IMR-90 (cell line): ENCODE measurements around the gene SLC25A14. TPM values are rescaled to one million over a fixed set of nuclear protein-coding genes. Genes with fewer than 3 reads are reported as not detected.

Experiments used
- ATAC-seq: fragments of 200-7000 bp; cut with Tn5 transposase; 2 replicates; pipeline ENCODE4 v1.9.1; 2020; ENCODE audit warnings: low read depth, mild to moderate bottlenecking, moderate library complexity
- Bru-seq: library from RNA; stranded (reverse); fragments of 400-500 nt; gene quantifications from one replicate; lab custom pipeline; 2021; lab: Mats Ljungman, UMichigan
- BruChase-seq, 2 experiments: library from RNA; stranded (reverse); fragments of 400-500 nt; gene quantifications; one replicate each; lab custom pipeline; 2021; lab: Mats Ljungman, UMichigan
- BruUV-seq: library from RNA; stranded (reverse); fragments of 400-500 nt; replicated peaks from 2 replicates; lab custom pipeline; 2021; lab: Mats Ljungman, UMichigan
- CTCF ChIA-PET: fragments of 300-600 bp; formaldehyde crosslinking; extraction: SDS; loops from one replicate; lab custom pipeline; 2021; ENCODE audit warnings: antibody characterized with exemption; lab: Yijun Ruan, JAX
- POLR2A ChIA-PET: fragments of 300-600 bp; sonication (Branson Sonifier 250); formaldehyde crosslinking; loops from one replicate; lab custom pipeline; 2022; ENCODE audit warnings: antibody characterized with exemption; ENCODE audit not compliant: unreplicated experiment; lab: Charles Lee
- DNase-seq: peaks from one replicate; pipeline ENCODE4 v3.0.0; 2013
- H2AFZ ChIP-seq: replicated peaks from 2 replicates; pipeline ENCODE3; 2013; ENCODE audit warnings: low read length, mild to moderate bottlenecking; ENCODE audit not compliant: poor library complexity
- H2AK5ac ChIP-seq: 2 replicates; pipeline ENCODE4 v1.6.1; 2013; ENCODE audit warnings: low read depth, low read length, inconsistent platforms
- H2AK9ac ChIP-seq: replicated peaks from 2 replicates; pipeline ENCODE3; 2013; ENCODE audit warnings: mild to moderate bottlenecking, low read depth, low read length, moderate library complexity; ENCODE audit not compliant: poor library complexity
- H2BK120ac ChIP-seq: 2 replicates; pipeline ENCODE4 v1.6.1; 2013; ENCODE audit warnings: low read depth, low read length, inconsistent platforms
- H2BK15ac ChIP-seq: 3 replicates; pipeline ENCODE4 v1.6.1; 2013; ENCODE audit warnings: low read depth, low read length, inconsistent platforms
- H2BK20ac ChIP-seq: 2 replicates; pipeline ENCODE4 v1.6.1; 2013; ENCODE audit warnings: low read depth, mild to moderate bottlenecking, inconsistent platforms, low read length, moderate library complexity
- H2BK5ac ChIP-seq: 2 replicates; pipeline ENCODE4 v1.6.1; 2013; ENCODE audit warnings: mild to moderate bottlenecking, low read depth, low read length, inconsistent platforms; ENCODE audit not compliant: poor library complexity, severe bottlenecking
- H3K14ac ChIP-seq: replicated peaks from 2 replicates; pipeline ENCODE4 v1.6.1; 2013; ENCODE audit warnings: low read depth, low read length, inconsistent platforms
- H3K18ac ChIP-seq: 2 replicates; pipeline ENCODE4 v1.6.1; 2013; ENCODE audit warnings: low read depth, low read length, control low read depth
- H3K23ac ChIP-seq: 2 replicates; pipeline ENCODE4 v1.6.1; 2013; ENCODE audit warnings: low read depth, low read length, inconsistent platforms
- H3K27ac ChIP-seq: 2 replicates; pipeline ENCODE4 v1.5.1; 2013; ENCODE audit warnings: mild to moderate bottlenecking, control low read depth, low read length; ENCODE audit not compliant: insufficient read depth
- H3K27me3 ChIP-seq: 2 replicates; pipeline ENCODE4 v1.6.1; 2013; ENCODE audit warnings: low read length; ENCODE audit not compliant: control insufficient read depth, insufficient read depth
- H3K36me3 ChIP-seq: 2 replicates; pipeline ENCODE4 v1.6.1; 2013; ENCODE audit warnings: low read length, mixed read lengths; ENCODE audit not compliant: control insufficient read depth, insufficient read depth
- H3K4ac ChIP-seq: 2 replicates; pipeline ENCODE4 v1.6.1; 2013; ENCODE audit warnings: low read depth, low read length, inconsistent platforms
- H3K4me1 ChIP-seq: 2 replicates; pipeline ENCODE4 v1.6.1; 2013; ENCODE audit warnings: low read length, mixed read lengths; ENCODE audit not compliant: control insufficient read depth, insufficient read depth
- H3K4me2 ChIP-seq: 2 replicates; pipeline ENCODE4 v1.6.1; 2013; ENCODE audit warnings: low read depth, mild to moderate bottlenecking, control low read depth, low read length, moderate library complexity
- H3K4me3 ChIP-seq: 2 replicates; pipeline ENCODE4 v1.5.1; 2013; ENCODE audit warnings: low read depth, mild to moderate bottlenecking, control low read depth, low read length, moderate library complexity; ENCODE audit not compliant: insufficient read depth
- H3K56ac ChIP-seq: 2 replicates; pipeline ENCODE4 v1.6.1; 2013; ENCODE audit warnings: low read length, inconsistent platforms; ENCODE audit not compliant: insufficient read depth; ENCODE audit errors: extremely low read depth
- H3K79me1 ChIP-seq, 2 experiments: 2 replicates each; pipeline ENCODE4 v1.6.1; 2013; ENCODE audit warnings: low read length in 2 of 2, inconsistent platforms in 1 of 2, low read depth in 1 of 2
- H3K9ac ChIP-seq: 2 replicates; pipeline ENCODE4 v1.6.1; 2013; ENCODE audit warnings: low read depth, low read length, control low read depth
- H3K9me1 ChIP-seq: 2 replicates; pipeline ENCODE4 v1.6.1; 2013; ENCODE audit warnings: low read length, inconsistent platforms; ENCODE audit not compliant: insufficient read depth
- H3K9me3 ChIP-seq: 2 replicates; pipeline ENCODE4 v1.6.1; 2013; ENCODE audit warnings: low read length; ENCODE audit not compliant: control insufficient read depth, insufficient read depth
- H4K20me1 ChIP-seq: 2 replicates; pipeline ENCODE4 v1.6.1; 2013; ENCODE audit warnings: low read length, inconsistent platforms; ENCODE audit not compliant: insufficient read depth
- H4K5ac ChIP-seq: 2 replicates; pipeline ENCODE4 v1.6.1; 2013; ENCODE audit warnings: mild to moderate bottlenecking, low read depth, low read length, control low read depth
- H4K8ac ChIP-seq, 2 experiments: 2 replicates each; pipeline ENCODE4 v1.6.1; 2013; ENCODE audit warnings: low read depth in 2 of 2, low read length in 2 of 2, control low read depth in 1 of 2, inconsistent platforms in 1 of 2
- H4K91ac ChIP-seq: 2 replicates; pipeline ENCODE4 v1.6.1; 2013; ENCODE audit warnings: low read depth, low read length, inconsistent platforms; ENCODE audit not compliant: insufficient read depth
- BHLHE40 ChIP-seq: fragments of 150-350 bp; IDR thresholded peaks from 2 replicates; pipeline ENCODE4 v1.6.1; 2016; ENCODE audit warnings: mild to moderate bottlenecking, low read depth, low read length
- MXI1 ChIP-seq: IDR thresholded peaks from 2 replicates; pipeline ENCODE4 v1.6.1; 2012; ENCODE audit warnings: low read depth, mild to moderate bottlenecking, low read length, moderate library complexity, borderline replicate concordance
- WGBS, 2 experiments: methylation state at CpG; one replicate each; pipeline versions ENCODE4 v1.1.5 to v1.1.7; 2013; ENCODE audit warnings: missing lambda C conversion rate in 2 of 2; ENCODE audit not compliant: insufficient read length in 1 of 2; ENCODE audit errors: extremely low coverage in 2 of 2; 5-methylcytosine and 5-hydroxymethylcytosine counted together
- dilution Hi-C: fragments of 300-500 bp; cut with HindIII; formaldehyde crosslinking; loops from one replicate; pipeline ENCODE4 v1.14.3; 2018; ENCODE audit warnings: low sequenced_read_pairs; ENCODE audit not compliant: unreplicated experiment
- in situ Hi-C: fragments of 300-500 bp; cut with MboI; formaldehyde crosslinking; loops from 3 replicates; pipeline ENCODE4 v1.14.3; 2019; ENCODE audit warnings: low sequenced_read_pairs, inconsistent platforms, mixed read lengths
- intact Hi-C: fragments of 100-400 bp; cut with micrococcal nuclease; formaldehyde crosslinking; loops from 2 replicates; pipeline ENCODE4 v1.10.0; 2022
- long read RNA-seq: library from polyadenylated mRNA; unstranded; transcript quantifications from one replicate; pipeline ENCODE4 v2.0.0, GENCODE V29; 2021; ENCODE audit not compliant: unreplicated experiment
- polyA plus RNA-seq, 3 experiments: library from polyadenylated mRNA; depleted of rRNA; stranded (reverse); fragments of >200 nt; gene quantifications; 2 replicates each; pipeline ENCODE4 v1.2.3, GENCODE V29; 2012; ENCODE audit warnings: low replicate concordance in 1 of 3
- total RNA-seq: library from RNA; depleted of rRNA; stranded (reverse); fragments of >200 nt; gene quantifications from 2 replicates; pipeline ENCODE4 v1.2.3, GENCODE V29; 2012; rRNA removed

The SLC25A14 gene
- 13.8 and 17.2 TPM in 2 replicates for total RNA-seq
- polyA plus RNA-seq (2012; rRNA removed): 9.7 and 13.8 TPM in 2 replicates
- polyA plus RNA-seq (2012; cell fraction: cytosol; rRNA removed): 3.0 and 5.0 TPM in 2 replicates
- 4.0 and 41.4 TPM in 2 replicates for polyA plus RNA-seq (2012; cell fraction: nucleus; rRNA removed; ENCODE audit: low replicate concordance)
- percentile 50 among the genes with signal in this experiment for Bru-seq, nascent RNA
- BruChase-seq, experiment 1, labeled RNA remaining after a 6-hour chase: percentile 45 among the genes with signal in this experiment
- BruChase-seq, experiment 2, labeled RNA remaining after a 2-hour chase: percentile 51 among the genes with signal in this experiment
- long read RNA-seq, partial matches to known transcripts: 0 of 7 reads
- long read RNA-seq, other reads (novel, unspliced or antisense): 2 of 7 reads

GRCh38 chrX:130339408-130340222 lies at the start of gene SLC25A14:
Gene SLC25A14, plus strand, starts transcription at chrX:130339919. Its CDS starts 360 bp downstream, at chrX:130340279.
- peaks cover 2% of the 10 kb centered on the region; the same call in 1 of the 2 replicates for H3K27me3 ChIP-seq
- no peaks in the 10 kb centered on the region for H3K4me1 ChIP-seq
- H3K23ac ChIP-seq: peak within 1 kb of the TSS; percentile 7; the same call in 1 of the 2 replicates
- in situ Hi-C loops: no loop called here
- H4K8ac ChIP-seq: 0 out of 4 replicates have a peak within 1 kb of the TSS, but pooled peaks of 1 of the 2 experiments have one; percentile 43
- H3K18ac ChIP-seq: no peak within 1 kb of the TSS
- ATAC-seq: peak; percentile 91
- peak within 1 kb of the TSS; percentile 21; the same call in 1 of the 2 replicates for H3K14ac ChIP-seq
- H3K4me2 ChIP-seq: peak within 1 kb of the TSS; percentile 87
- H2BK5ac ChIP-seq: no peak within 1 kb of the TSS
- no peak within 1 kb of the TSS for H3K4ac ChIP-seq
- H3K9me3 ChIP-seq: no peaks in the 10 kb centered on the region
- H2BK20ac ChIP-seq: no peak within 1 kb of the TSS
- no peaks in the 10 kb centered on the region for H4K20me1 ChIP-seq
- H3K9ac ChIP-seq: peak within 1 kb of the TSS; percentile 67
- H3K27ac ChIP-seq: peak within 1 kb of the TSS; percentile 2; the same call in 1 of the 2 replicates
- peaks cover 0 to 5% of the 10 kb centered on the region in 2 experiments; a peak in 3 of 4 replicates for H3K79me1 ChIP-seq
- H2AK5ac ChIP-seq: no peak within 1 kb of the TSS
- H4K5ac ChIP-seq: no peak within 1 kb of the TSS
- H3K56ac ChIP-seq: peak within 1 kb of the TSS; percentile 10; the same call in 1 of the 2 replicates
- DNase-seq: peak; percentile 66
- H2BK120ac ChIP-seq: no peak within 1 kb of the TSS
- 29% methylated on average over 31 of the region's 55 CpGs; no CpG with 5 or more reads in 1 of the 2 experiments for WGBS, 2 experiments
- no peak within 1 kb of the TSS for H4K91ac ChIP-seq
- intact Hi-C loops: loop anchor here (2.0 kb wide), 1 partner anchor 71 kb away; the partner anchor contains the start of gene ZNF280C
- ChIA-PET POLR2A (no interaction called here), CTCF (no interaction called here)
- H3K9me1 ChIP-seq: no peaks in the 10 kb centered on the region
- no peak within 1 kb of the TSS; the same call in 2 of the 3 replicates for H2BK15ac ChIP-seq
- dilution Hi-C loops: no loop called here
- H3K36me3 ChIP-seq: no peaks in the 10 kb centered on the region
- peak within 1 kb of the TSS; percentile 95 for H2AFZ ChIP-seq
- peak within 1 kb of the TSS; percentile 86 for H3K4me3 ChIP-seq
- no peak within 1 kb of the TSS for H2AK9ac ChIP-seq
- TF ChIP-seq MXI1 (peak; percentile 32; the same call in 1 of the 2 replicates), BHLHE40 (no peak)
- no TSS peak for BruUV-seq
